ENCODE data around the gene MXRA7. TPM values are rescaled to one million over a fixed set of nuclear protein-coding genes. Genes with fewer than 3 reads are reported as not detected.

MXRA7 gene
- total and polyA plus RNA-seq, 2 donors (not counting 1 experiment from before 2014, with no cell fraction given) = 5.5 to 16.1 TPM

GRCh38 chr17:76679239-76679638, 31.5 kb downstream of the MXRA7 start:
- Histone ChIP-seq H3K27me3 (replicated peaks in 1 of 4; ENCODE audit: control extremely low read depth in 1 of 4, control insufficient read depth in 3 of 4, insufficient read depth in 4 of 4, low read length in 3 of 4) (peaks cover 0 to 3% (median 0%) of the 10 kb centered on the region in 4 experiments), H3K4me3 (ENCODE audit: control extremely low read depth in 1 of 5, extremely low read depth in 1 of 5, insufficient read depth in 1 of 5, low read depth in 2 of 5, low read length in 4 of 5) (no peak overlapping the region), H4K20me1 (ENCODE audit: control insufficient read depth, insufficient read depth, low read length, poor library complexity, severe bottlenecking) (no peaks in the 10 kb centered on the region), H3K9me3 (ENCODE audit: control extremely low read depth in 1 of 3, control insufficient read depth in 2 of 3, insufficient read depth in 1 of 3, low read length in 2 of 3) (peaks cover 0 to 4% (median 0%) of the 10 kb centered on the region in 3 donors), H3K79me2 (ENCODE audit: control insufficient read depth, insufficient read depth, low read length) (no peaks in the 10 kb centered on the region), H3K4me2 (replicated peaks; ENCODE audit: low read depth, low read length, poor library complexity, severe bottlenecking) (no peak overlapping the region), H3K9ac (ENCODE audit: low read length) (no peak overlapping the region), H2AFZ (ENCODE audit: insufficient read depth, low read depth, low read length, poor library complexity, severe bottlenecking) (no peak overlapping the region), H3K27ac (ENCODE audit: low read length in 2 of 2) (no peak overlapping the region), H3K36me3 (replicated peaks in 1 of 2; ENCODE audit: control extremely low read depth in 1 of 2, control insufficient read depth in 1 of 2, extremely low read depth in 1 of 2, insufficient read depth in 2 of 2, low read length in 1 of 2) (no peaks in the 10 kb centered on the region), H3K4me1 (ENCODE audit: control insufficient read depth in 2 of 2, insufficient read depth in 2 of 2, low read length in 2 of 2) (no peaks in the 10 kb centered on the region)
- no peak overlapping the region for H3K4me3 Mint-ChIP-seq
- TF ChIP-seq CTCF (IDR thresholded peaks at IDR 0.05) (no peak), EZH2 (IDR thresholded peaks at IDR 0.05; ENCODE audit: borderline replicate concordance, insufficient read depth, low read depth, low read length, poor library complexity, severe bottlenecking) (no peak)
- DNase-seq (no peak), ATAC-seq (ENCODE audit: low read depth) (no peak)
- no peaks in the 10 kb centered on the region for H3K9me3 Mint-ChIP-seq (ENCODE audit: insufficient read depth)
- intact Hi-C loops (cut with micrococcal nuclease) = no loop called here
- POLR2A ChIA-PET = interaction anchor here (0.6 to 0.7 kb wide), 2 partner anchors 67 to 1672 kb away, joined by 4 to 5 read pairs; no protein-coding TSS in a partner anchor
- CTCF ChIA-PET = interaction anchor here (0.7 kb wide), 1 partner anchor 274 kb away, joined by 3 read pairs; no protein-coding TSS in a partner anchor
- H3K4me1 Mint-ChIP-seq = no peaks in the 10 kb centered on the region
- 83% methylated on average over 1 of the region's 1 CpG for WGBS (ENCODE audit: insufficient coverage)
- no peaks in the 10 kb centered on the region for H3K27me3 Mint-ChIP-seq
- no peak overlapping the region for H3K27ac Mint-ChIP-seq

- TF ChIP-seq EZH2 (IDR thresholded peaks at IDR 0.05; ENCODE audit: borderline replicate concordance, insufficient read depth, low read depth, low read length, poor library complexity, severe bottlenecking) = no peak
- no peak for TF ChIP-seq CTCF (IDR thresholded peaks at IDR 0.05)
- Histone ChIP-seq H3K4me3 (ENCODE audit: control extremely low read depth in 1 of 5, extremely low read depth in 1 of 5, insufficient read depth in 1 of 5, low read depth in 2 of 5, low read length in 4 of 5) (no peak overlapping the region), H3K4me2 (replicated peaks; ENCODE audit: low read depth, low read length, poor library complexity, severe bottlenecking) (no peak overlapping the region), H2AFZ (ENCODE audit: insufficient read depth, low read depth, low read length, poor library complexity, severe bottlenecking) (no peak overlapping the region), H3K27ac (ENCODE audit: low read length in 2 of 2) (no peak overlapping the region), H3K4me1 (ENCODE audit: control insufficient read depth in 2 of 2, insufficient read depth in 2 of 2, low read length in 2 of 2) (no peaks in the 10 kb centered on the region), H3K27me3 (replicated peaks in 1 of 4; ENCODE audit: control extremely low read depth in 1 of 4, control insufficient read depth in 3 of 4, insufficient read depth in 4 of 4, low read length in 3 of 4) (peaks cover 0 to 3% (median 0%) of the 10 kb centered on the region in 4 experiments), H3K9me3 (ENCODE audit: control extremely low read depth in 1 of 3, control insufficient read depth in 2 of 3, insufficient read depth in 1 of 3, low read length in 2 of 3) (peaks cover 0 to 5% (median 0%) of the 10 kb centered on the region in 3 donors), H3K79me2 (ENCODE audit: control insufficient read depth, insufficient read depth, low read length) (no peaks in the 10 kb centered on the region), H3K36me3 (replicated peaks in 1 of 2; ENCODE audit: control extremely low read depth in 1 of 2, control insufficient read depth in 1 of 2, extremely low read depth in 1 of 2, insufficient read depth in 2 of 2, low read length in 1 of 2) (no peaks in the 10 kb centered on the region), H3K9ac (ENCODE audit: low read length) (no peak overlapping the region), H4K20me1 (ENCODE audit: control insufficient read depth, insufficient read depth, low read length, poor library complexity, severe bottlenecking) (no peaks in the 10 kb centered on the region)
- H3K27me3 Mint-ChIP-seq = no peaks in the 10 kb centered on the region
- H3K4me3 Mint-ChIP-seq = no peak overlapping the region
- H3K27ac Mint-ChIP-seq = no peak overlapping the region
- POLR2A ChIA-PET = no interaction called here
- no peaks in the 10 kb centered on the region for H3K4me1 Mint-ChIP-seq
- intact Hi-C loops (cut with micrococcal nuclease) = no loop called here
- CTCF ChIA-PET = interaction anchor here (0.7 kb wide), 1 partner anchor 273 kb away, joined by 3 read pairs; no protein-coding TSS in a partner anchor
- WGBS (ENCODE audit: insufficient coverage) = 37% methylated on average over 12 of the region's 12 CpGs
- DNase-seq (no peak), ATAC-seq (ENCODE audit: low read depth) (no peak)
- H3K9me3 Mint-ChIP-seq (ENCODE audit: insufficient read depth) = no peaks in the 10 kb centered on the region
These were observed 32.4 kb downstream of the MXRA7 start for GRCh38 chr17:76678330-76678729.

All from B cell (primary cell).